Measurements from ENCODE around the gene FANCC.

Gene FANCC

GRCh38 chr9:95087659-95088242 is 229.8 kb downstream of the FANCC start:
- DNase-seq (ENCODE audit: low read depth, low spot score): no peak
- peak; percentile 24 for TF ChIP-seq CTCF (IDR thresholded peaks at IDR 0.05; ENCODE audit: low read depth, low read length)
- in situ Hi-C loops (cut with HindIII; ENCODE audit: low sequenced_read_pairs): no loop called here
- no peak overlapping the region for H3K4me3 ChIP-seq (ENCODE audit: low read depth, low read length)

- no peak for DNase-seq (ENCODE audit: low read depth, low spot score)
- in situ Hi-C loops (cut with HindIII; ENCODE audit: low sequenced_read_pairs): no loop called here
- TF ChIP-seq CTCF (IDR thresholded peaks at IDR 0.05; ENCODE audit: low read depth, low read length): no peak
Measured at GRCh38 chr9:95086564-95086955, 230.9 kb downstream of the FANCC start.

GRCh38 chr9:95085861-95086563 is 231.5 kb downstream of the FANCC start:
- in situ Hi-C loops (cut with HindIII; ENCODE audit: low sequenced_read_pairs): no loop called here
- H3K4me3 ChIP-seq (ENCODE audit: low read depth, low read length): no peak overlapping the region
- no peak for DNase-seq (ENCODE audit: low read depth, low spot score)
- TF ChIP-seq CTCF (IDR thresholded peaks at IDR 0.05; ENCODE audit: low read depth, low read length): no peak

More at GRCh38 chr9:95086564-95086955, 230.9 kb downstream of the FANCC start:
- H3K4me3 ChIP-seq (ENCODE audit: low read depth, low read length): no peak overlapping the region

GRCh38 chr9:95085036-95085770 is 232.3 kb downstream of the FANCC start:
- in situ Hi-C loops (cut with HindIII; ENCODE audit: low sequenced_read_pairs): no loop called here
- no peak overlapping the region for H3K4me3 ChIP-seq (ENCODE audit: low read depth, low read length)
- no peak for DNase-seq (ENCODE audit: low read depth, low spot score)
- no peak for TF ChIP-seq CTCF (IDR thresholded peaks at IDR 0.05; ENCODE audit: low read depth, low read length)

- in situ Hi-C loops (cut with HindIII; ENCODE audit: low sequenced_read_pairs): no loop called here
- no peak for DNase-seq (ENCODE audit: low read depth, low spot score)
- no peak overlapping the region for H3K4me3 ChIP-seq (ENCODE audit: low read depth, low read length)
- no peak for TF ChIP-seq CTCF (IDR thresholded peaks at IDR 0.05; ENCODE audit: low read depth, low read length)
Measured at GRCh38 chr9:95084254-95084934, 233.1 kb downstream of the FANCC start.

GRCh38 chr9:95083086-95083768 is 234.3 kb downstream of the FANCC start:
- DNase-seq (ENCODE audit: low read depth, low spot score): no peak
- in situ Hi-C loops (cut with HindIII; ENCODE audit: low sequenced_read_pairs): no loop called here
- no peak overlapping the region for H3K4me3 ChIP-seq (ENCODE audit: low read depth, low read length)
- no peak for TF ChIP-seq CTCF (IDR thresholded peaks at IDR 0.05; ENCODE audit: low read depth, low read length)

Measured in astrocyte of the spinal cord (primary cell).